TTC549 (cell line): Measurements from ENCODE around the gene HCN4.
"Not testable (repeated sequence)": the region's sequence is repeated elsewhere in the genome, so short reads cannot be mapped to it uniquely, and the experiment has no call there.

Source experiments
- FAIRE-seq: peaks from 2 replicates; lab custom pipeline; 2012; peaks lifted over from hg19 to GRCh38; lab: Jason Lieb, UNC

Gene HCN4

GRCh38 chr15:73368301-73369136 lies at the start of gene HCN4:
Gene HCN4, minus strand, starts transcription at chr15:73368958. Its CDS starts 688 bp downstream, at chr15:73368270.
- FAIRE-seq: no peak

DNA sequence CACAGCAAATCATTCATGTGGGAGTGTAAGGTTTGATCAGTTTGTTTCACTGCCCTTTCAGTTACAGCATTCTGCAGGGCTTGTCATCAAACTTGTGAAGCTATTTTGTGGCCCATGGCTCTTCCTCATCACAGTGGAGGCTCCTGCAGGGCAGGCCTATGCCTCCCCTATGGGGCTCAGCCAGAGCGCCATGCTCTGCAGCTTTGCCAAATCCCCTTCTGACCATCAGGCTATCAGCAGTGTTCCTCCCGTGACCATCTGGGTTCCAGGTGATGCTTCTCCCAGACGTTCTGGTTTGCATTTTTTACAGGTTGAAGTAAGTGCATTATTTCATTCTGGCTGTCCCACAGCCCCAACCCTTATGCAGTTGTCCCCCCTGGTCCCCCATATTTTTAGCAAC lies 46.1 kb upstream of the HCN4 start:
- FAIRE-seq: no peak

DNA sequence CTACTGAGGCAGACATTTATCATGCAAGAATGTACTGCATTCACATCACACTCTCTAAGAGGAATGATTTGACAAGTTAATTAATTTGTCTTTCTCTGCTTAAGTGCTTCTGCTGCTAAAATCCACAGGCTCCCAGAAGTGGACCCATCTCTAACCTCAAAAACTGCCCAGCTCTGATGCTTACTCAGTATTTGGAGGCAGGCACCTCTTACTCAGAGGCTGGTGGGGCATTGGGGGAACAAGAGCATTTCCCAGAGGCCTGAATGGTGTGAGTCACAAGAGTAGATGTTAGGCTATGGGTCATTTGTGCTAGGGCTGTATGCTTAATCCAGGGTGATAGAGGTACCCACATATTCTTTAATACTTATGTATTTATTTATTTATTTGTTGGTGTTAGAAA lies 34.4 kb upstream of the HCN4 start:
- no peak for FAIRE-seq

GRCh38 chr15:73400222-73400621 lies 31.5 kb upstream of the HCN4 start:
- not testable (repeated sequence) for FAIRE-seq

GRCh38 chr15:73398861-73399260 lies 30.1 kb upstream of the HCN4 start:
- no peak for FAIRE-seq

DNA sequence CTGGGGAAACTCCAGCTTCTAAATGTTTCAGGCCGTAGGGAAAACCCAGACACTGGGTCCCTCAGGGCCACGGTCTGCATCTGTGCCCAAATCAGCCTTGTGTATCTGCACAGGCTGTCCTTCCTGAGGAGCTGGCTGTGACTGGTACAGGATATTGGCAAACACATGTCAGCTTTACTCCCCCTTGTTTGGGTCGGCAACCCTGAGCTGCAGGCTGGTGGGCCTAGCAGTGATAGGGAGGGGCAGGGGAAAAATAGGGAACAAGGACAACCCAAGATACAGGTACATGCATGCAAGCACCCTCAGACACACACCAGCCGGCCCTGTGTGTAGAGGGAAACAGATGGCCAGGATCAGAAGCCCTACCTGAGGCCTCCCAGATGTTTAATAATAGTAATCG lies 28.7 kb upstream of the HCN4 start:
- no peak for FAIRE-seq

GRCh38 chr15:73395671-73396070 lies 26.9 kb upstream of the HCN4 start:
- FAIRE-seq: no peak

GRCh38 chr15:73394782-73395181 lies 26.0 kb upstream of the HCN4 start:
- no peak for FAIRE-seq

DNA sequence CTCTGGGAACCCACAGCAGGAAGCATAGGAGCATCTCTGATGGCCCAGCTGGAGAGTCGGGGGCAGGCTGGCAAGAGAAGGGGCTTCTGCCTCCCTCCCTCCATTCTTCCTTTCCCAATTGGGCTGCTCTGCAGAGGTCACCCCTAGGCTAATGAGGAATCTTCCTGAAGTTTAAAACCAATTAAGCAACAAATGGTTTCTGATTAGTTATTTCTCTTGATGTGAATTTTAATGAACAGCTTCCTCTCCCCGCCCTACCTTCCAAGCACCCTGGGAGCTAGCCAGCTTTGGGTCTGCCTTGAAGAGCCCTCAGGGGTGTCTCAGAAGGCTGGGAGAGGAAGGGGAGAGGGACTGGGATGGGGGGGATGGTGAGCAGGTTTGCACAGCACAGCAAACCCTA lies 24.6 kb upstream of the HCN4 start:
- FAIRE-seq: no peak

DNA sequence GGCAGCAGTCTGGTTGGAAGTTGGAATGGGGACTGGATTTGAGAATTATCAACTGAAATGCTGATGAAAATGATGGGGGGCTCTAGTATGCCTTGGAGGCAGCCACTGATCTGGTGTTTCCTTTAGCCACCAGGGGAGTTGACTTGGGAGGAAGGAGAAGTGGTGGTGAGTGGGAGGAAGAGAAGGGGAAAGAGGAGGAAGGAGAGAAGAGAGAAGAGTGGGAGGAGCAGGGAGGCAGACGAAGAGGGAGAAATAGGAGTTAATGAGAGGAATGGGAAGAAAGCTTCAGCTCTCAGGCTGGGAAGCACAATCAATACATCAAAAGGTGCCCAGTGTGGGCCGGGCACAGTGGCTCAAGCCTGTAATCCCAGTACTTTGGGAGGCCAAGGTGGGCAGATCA lies 23.3 kb upstream of the HCN4 start:
- FAIRE-seq: no peak

- no peak for FAIRE-seq
These were observed 22.5 kb upstream of the HCN4 start for GRCh38 chr15:73391128-73391872.

GRCh38 chr15:73389971-73390544 lies 21.3 kb upstream of the HCN4 start:
- FAIRE-seq: no peak

- no peak for FAIRE-seq
These were observed 20.8 kb upstream of the HCN4 start for GRCh38 chr15:73389539-73389938.

- FAIRE-seq: no peak
These were observed 19.6 kb upstream of the HCN4 start for GRCh38 chr15:73388256-73388781.

DNA sequence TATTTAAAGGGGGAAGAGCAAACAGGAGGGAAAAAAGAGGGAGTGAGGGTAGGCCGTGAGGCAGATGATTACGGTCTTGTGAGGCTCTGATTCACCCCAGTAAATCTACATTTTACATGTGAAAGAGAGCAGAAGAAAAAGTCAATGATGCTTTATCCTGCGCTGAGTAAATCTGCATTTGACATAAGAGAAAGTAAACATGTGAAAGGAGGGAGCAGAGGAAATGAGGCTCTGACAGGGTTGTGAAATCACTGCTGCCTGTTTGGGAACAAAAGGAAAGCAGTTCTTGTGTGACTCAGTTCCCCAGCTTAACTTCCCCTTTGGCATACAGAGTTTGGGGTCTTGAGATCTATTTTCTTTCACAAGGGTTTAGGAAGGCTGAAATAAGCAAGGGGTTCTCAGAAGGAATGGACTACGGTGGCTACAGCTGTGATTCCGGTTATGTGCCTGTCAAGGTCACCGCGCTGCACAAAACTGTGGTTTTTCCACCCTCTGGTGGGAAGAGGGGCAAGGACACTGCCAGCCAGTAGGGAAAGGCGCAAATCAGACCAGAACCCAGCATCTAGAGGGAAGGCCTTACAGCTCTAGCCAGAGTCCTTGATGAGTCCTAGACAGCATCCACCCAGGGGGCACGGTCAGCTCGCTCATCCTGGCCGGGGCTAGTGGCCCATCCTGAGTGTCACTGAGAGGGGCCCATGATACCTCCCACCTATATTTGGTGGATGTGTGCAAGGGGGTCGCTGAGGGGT lies 18.9 kb upstream of the HCN4 start:
- FAIRE-seq: no peak

GRCh38 chr15:73386886-73387506 lies 18.2 kb upstream of the HCN4 start:
- no peak for FAIRE-seq

GRCh38 chr15:73386238-73386637 lies 17.5 kb upstream of the HCN4 start:
- FAIRE-seq: no peak

DNA sequence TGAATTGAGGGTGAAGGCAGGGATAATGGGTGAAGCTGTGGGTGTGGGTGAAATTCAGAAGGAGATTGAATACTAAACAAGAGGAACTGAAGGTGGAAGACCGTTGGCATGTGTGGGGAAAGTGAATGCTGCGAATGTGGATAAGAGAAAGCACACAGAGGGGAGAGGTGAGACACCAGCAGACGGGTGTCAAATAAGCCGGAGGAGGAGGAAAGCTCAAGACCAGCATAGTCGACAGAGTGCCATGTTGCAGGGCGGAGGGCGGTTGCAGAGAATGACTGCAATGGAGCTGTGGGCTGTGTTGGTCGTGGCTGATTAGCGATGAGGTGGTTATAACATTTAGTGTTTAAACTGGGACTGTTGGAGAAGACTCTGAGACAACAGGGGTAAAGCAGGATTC lies 16.4 kb upstream of the HCN4 start:
- no peak for FAIRE-seq

- FAIRE-seq: no peak
These were observed 14.8 kb upstream of the HCN4 start for GRCh38 chr15:73383310-73384189.

- FAIRE-seq: no peak
These were observed 13.4 kb upstream of the HCN4 start for GRCh38 chr15:73382115-73382514.

DNA sequence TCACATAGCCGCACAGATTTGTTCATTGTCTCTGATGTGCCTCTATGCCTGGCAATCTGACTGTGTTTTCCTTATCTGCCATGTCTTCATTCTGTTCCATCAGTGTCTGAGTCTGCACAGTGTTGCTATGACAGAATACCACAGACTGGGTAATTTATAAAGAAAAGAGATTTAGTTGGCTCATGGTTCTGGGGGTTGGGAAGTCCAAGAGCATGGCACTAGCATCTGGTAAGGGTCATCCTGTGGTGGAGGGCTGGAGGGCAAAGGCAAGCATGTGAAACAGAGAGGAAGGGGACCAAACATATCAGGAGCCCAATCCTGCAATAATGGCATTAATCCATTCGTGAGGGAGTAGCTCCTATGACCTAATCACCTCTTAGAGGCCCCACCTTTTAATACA lies 11.9 kb upstream of the HCN4 start:
- no peak for FAIRE-seq
